Psoas muscle (tissue), 8 donors: ENCODE measurements around the gene MGAT5B. TPM values are rescaled to one million over a fixed set of nuclear protein-coding genes. Genes with fewer than 3 reads are reported as not detected.
"Not testable (repeated sequence)": the region's sequence is repeated elsewhere in the genome, so short reads cannot be mapped to it uniquely, and the experiment has no call there.

Experiments used
- ATAC-seq, 4 donors: fragments of 200-7000 bp; cut with Tn5 transposase; one replicate each; pipeline ENCODE4 v1.9.1; 2020; ENCODE audit warnings: moderate library complexity in 3 of 4, mild to moderate bottlenecking in 2 of 4
- DNase-seq, 2 donors: peaks; one replicate each; pipeline ENCODE4 v3.0.0-alpha.2; 2020
- H3K27ac ChIP-seq: fragments of 200-600 bp; one replicate; pipeline ENCODE4 v1.8.0; 2022
- H3K27me3 ChIP-seq, 3 donors: fragments of 200-600 bp in 1 of 3; one replicate each; pipeline versions ENCODE4 v1.6.1 to v1.8.0; 2013 to 2022; ENCODE audit warnings: low read length in 2 of 3, mild to moderate bottlenecking in 2 of 3, moderate library complexity in 1 of 3; ENCODE audit not compliant: insufficient read depth in 3 of 3
- H3K36me3 ChIP-seq, 2 donors: fragments of 200-600 bp in 1 of 2; one replicate each; pipeline versions ENCODE4 v1.6.1 to v1.8.0; 2013 to 2022; ENCODE audit warnings: low read depth in 1 of 2, mild to moderate bottlenecking in 1 of 2, moderate library complexity in 1 of 2; ENCODE audit not compliant: insufficient read depth in 1 of 2
- H3K4me1 ChIP-seq: fragments of 200-600 bp; one replicate; pipeline ENCODE4 v1.8.0; 2022
- H3K4me3 ChIP-seq: fragments of 200-600 bp; one replicate; pipeline ENCODE4 v1.8.0; 2022; ENCODE audit warnings: mild to moderate bottlenecking
- H3K9me3 ChIP-seq: fragments of 200-600 bp; one replicate; pipeline ENCODE4 v1.8.0; 2022
- CTCF ChIP-seq: fragments of 200-600 bp; IDR thresholded peaks from one replicate; pipeline ENCODE4 v1.8.0; 2022; ENCODE audit warnings: antibody characterized with exemption
- WGBS, 3 donors: extraction: QIAGEN DNeasy Blood & Tissue Kit; methylation state at CpG; one replicate each; pipeline versions ENCODE4 v1.1.6 to v1.1.7; 2013; 5-methylcytosine and 5-hydroxymethylcytosine counted together
- intact Hi-C, 2 donors: fragments of 100-400 bp; cut with DNase I; formaldehyde crosslinking; loops; one replicate each; pipeline versions ENCODE4 v1.11.0 to v1.14.2; 2022
- polyA plus RNA-seq, 3 donors: library from polyadenylated mRNA; stranded (reverse); fragments of 200-250 nt; gene quantifications; one replicate each; pipeline ENCODE4 v1.2.3, GENCODE V29; 2013
- total RNA-seq, 4 donors: library from RNA; stranded (reverse); fragmentation: NEBNext Ultra II Directional in 2 of 4; extraction: Animal tissue kit (Norgen Biotek cat#: 25700) in 2 of 4; gene quantifications; one replicate each; pipeline versions ENCODE4 v1.2.1 to v1.2.4, GENCODE V29; 2021 to 2023
- donor health status: healthy with polysubstance abuse.
- donor health status: DM: no; HTN: no; CAD: no; lungs with moderate emphysema.
- donor health status: Bipolar disorder and iron deficiency.
- donor health status: healthy.
- donor health status: DM: yes; HTN: yes; CAD: no.
- donor health status: DM: no; HTN: no; CAD: no.
- donor health status: DM: no; HTN: no; CAD: no.
- donor health status: DM: yes; HTN: yes; CAD: no.

Gene MGAT5B
- total and polyA plus RNA-seq, 7 donors = 0.03 to 0.34 (median 0.05) TPM; not detected in 3

- DNase-seq (no peak), ATAC-seq (no peak)
- Histone ChIP-seq H3K4me3 (no peak overlapping the region), H3K27me3 (peaks cover 0 to 48% (median 9%) of the 10 kb centered on the region in 3 donors), H3K27ac (no peak overlapping the region), H3K9me3 (no peaks in the 10 kb centered on the region), H3K36me3 (no peaks in the 10 kb centered on the region), H3K4me1 (no peaks in the 10 kb centered on the region)
- intact Hi-C loops = no loop called here
- 33 to 38% (median 36%) methylated on average over 8 of the region's 8 CpGs for WGBS, 3 donors
- TF ChIP-seq CTCF = no peak
Observed at GRCh38 chr17:76844846-76845245, 23.4 kb upstream of the MGAT5B start.

- ATAC-seq = no peak
- 22 to 35% (median 28%) methylated on average over 6 of the region's 6 CpGs for WGBS, 3 donors
- H3K4me3 ChIP-seq = no peak overlapping the region
- no peaks in the 10 kb centered on the region for H3K9me3 ChIP-seq
- TF ChIP-seq CTCF = no peak
- H3K27me3 ChIP-seq = peaks cover 0 to 48% (median 7%) of the 10 kb centered on the region in 3 donors
- intact Hi-C loops = no loop called here
- no peak for DNase-seq
- H3K36me3 ChIP-seq = no peaks in the 10 kb centered on the region
- H3K4me1 ChIP-seq = no peaks in the 10 kb centered on the region
- H3K27ac ChIP-seq = no peak overlapping the region
Observed at GRCh38 chr17:76845541-76846017, 22.6 kb upstream of the MGAT5B start.

- Histone ChIP-seq H3K27me3 (peaks cover 0 to 44% (median 7%) of the 10 kb centered on the region in 3 donors), H3K4me3 (no peak overlapping the region), H3K9me3 (no peaks in the 10 kb centered on the region), H3K27ac (no peak overlapping the region), H3K4me1 (no peaks in the 10 kb centered on the region), H3K36me3 (no peaks in the 10 kb centered on the region)
- intact Hi-C loops = no loop called here
- DNase-seq (no peak), ATAC-seq (no peak)
- 62 to 76% (median 69%) methylated on average over 2 of the region's 2 CpGs for WGBS, 3 donors
- no peak for TF ChIP-seq CTCF
Observed at GRCh38 chr17:76847031-76847430, 21.2 kb upstream of the MGAT5B start.

GRCh38 chr17:76848670-76849069 lies 19.5 kb upstream of the MGAT5B start:
- Histone ChIP-seq H3K4me1 (no peaks in the 10 kb centered on the region), H3K27ac (no peak overlapping the region), H3K36me3 (no peaks in the 10 kb centered on the region), H3K27me3 (peaks cover 0 to 33% (median 5%) of the 10 kb centered on the region in 3 donors), H3K9me3 (no peaks in the 10 kb centered on the region), H3K4me3 (no peak overlapping the region)
- intact Hi-C loops = no loop called here
- 82 to 89% (median 83%) methylated on average over 8 of the region's 8 CpGs for WGBS, 3 donors
- no peak for ATAC-seq
- no peak for TF ChIP-seq CTCF
- DNase-seq = no peak

- H3K9me3 ChIP-seq, H3K36me3 ChIP-seq, ATAC-seq, H3K4me3 ChIP-seq, H3K4me1 ChIP-seq, DNase-seq, intact Hi-C loops, H3K27ac ChIP-seq: not testable (repeated sequence)
- WGBS, 3 donors = 91 to 96% (median 91%) methylated on average over 11 of the region's 11 CpGs
- H3K27me3 ChIP-seq = peaks cover 0 to 33% (median 2%) of the 10 kb centered on the region in 3 donors
Observed at GRCh38 chr17:76849160-76849559, 19.0 kb upstream of the MGAT5B start.
